Stimulated activated CD8-positive, alpha-beta memory T cell treated with anti-CD3 and anti-CD28 coated beads, Interleukin-2, amount 100 ng/mL, for 48 hours (primary cell): Measurements from ENCODE around the gene SLC16A13.
A peak's percentile ranks its signal among the peaks of the same experiment; 100 is the strongest.

ENCODE experiments used
- DNase-seq, 2 donors: peaks; one replicate each; pipeline ENCODE4 v3.0.0-alpha.2; 2020; ENCODE audit warnings: low read depth in 2 of 2

SLC16A13 gene

GRCh38 chr17:7011942-7012254, 23.9 kb upstream of the SLC16A13 start:
- DNase-seq: no peak

GRCh38 chr17:7014261-7014994, 21.4 kb upstream of the SLC16A13 start:
- DNase-seq: peak; percentile 95 to 96

- peak; percentile 69 to 70 for DNase-seq
Measured at GRCh38 chr17:7014995-7015958, 20.5 kb upstream of the SLC16A13 start.

- no peak for DNase-seq
Measured at GRCh38 chr17:7016418-7016817, 19.4 kb upstream of the SLC16A13 start.

GRCh38 chr17:7016886-7017826, 18.7 kb upstream of the SLC16A13 start:
- no peak for DNase-seq

- peak in 1 of 2 donors; percentile 46 for DNase-seq
Measured at GRCh38 chr17:7017827-7018200, 18.0 kb upstream of the SLC16A13 start.

GRCh38 chr17:7018331-7018964, 17.4 kb upstream of the SLC16A13 start:
- no peak for DNase-seq

GRCh38 chr17:7019367-7019766, 16.4 kb upstream of the SLC16A13 start:
- DNase-seq: no peak

- no peak for DNase-seq
Measured at GRCh38 chr17:7019839-7020519, 15.8 kb upstream of the SLC16A13 start.

- no peak for DNase-seq
Measured at GRCh38 chr17:7020894-7021664, 14.7 kb upstream of the SLC16A13 start.

- peak; percentile 74 to 81 for DNase-seq
Measured at GRCh38 chr17:7021993-7022778, 13.6 kb upstream of the SLC16A13 start.

GRCh38 chr17:7022781-7023571, 12.8 kb upstream of the SLC16A13 start, which contains the start of gene BCL6B:
Gene BCL6B (plus strand): TSS chr17:7023050. CDS start chr17:7023672, 622 bp downstream.
- DNase-seq: no peak

- peak; percentile 89 to 97 for DNase-seq
Measured at GRCh38 chr17:7023576-7024401, 12.0 kb upstream of the SLC16A13 start.

- no peak for DNase-seq
Measured at GRCh38 chr17:7024402-7024785, 11.4 kb upstream of the SLC16A13 start.

GRCh38 chr17:7025245-7025644, 10.6 kb upstream of the SLC16A13 start:
- no peak for DNase-seq

- DNase-seq: no peak
Measured at GRCh38 chr17:7026471-7027115, 9.2 kb upstream of the SLC16A13 start.

GRCh38 chr17:7027335-7027734, 8.5 kb upstream of the SLC16A13 start:
- no peak for DNase-seq
